Epithelial cell of proximal tubule (primary cell): Measurements from ENCODE around the gene PRKN. TPM values are rescaled to one million over a fixed set of nuclear protein-coding genes. Genes with fewer than 3 reads are reported as not detected.

Experiments used
- DNase-seq: peaks from one replicate; pipeline ENCODE4 v3.0.0-alpha.2; 2011; ENCODE audit warnings: low read depth
- H3K4me3 ChIP-seq: 2 replicates; pipeline ENCODE4 v1.5.1; 2011; ENCODE audit warnings: low read depth, mild to moderate bottlenecking, low read length
- total RNA-seq: library from RNA; depleted of rRNA; stranded (reverse); fragments of >200 nt; gene quantifications from 2 replicates; pipeline ENCODE4 v1.2.3, GENCODE V29; 2015
- TF ChIP-seq, protein P1 (sequence below): conservative IDR thresholded peaks from 2 replicates; pipeline ENCODE4 v1.5.1; 2012; ENCODE audit warnings: low read depth, mild to moderate bottlenecking, low read length

The PRKN gene
- total RNA-seq, 1 donor from 2014 or later, result 0.58 TPM

DNA sequence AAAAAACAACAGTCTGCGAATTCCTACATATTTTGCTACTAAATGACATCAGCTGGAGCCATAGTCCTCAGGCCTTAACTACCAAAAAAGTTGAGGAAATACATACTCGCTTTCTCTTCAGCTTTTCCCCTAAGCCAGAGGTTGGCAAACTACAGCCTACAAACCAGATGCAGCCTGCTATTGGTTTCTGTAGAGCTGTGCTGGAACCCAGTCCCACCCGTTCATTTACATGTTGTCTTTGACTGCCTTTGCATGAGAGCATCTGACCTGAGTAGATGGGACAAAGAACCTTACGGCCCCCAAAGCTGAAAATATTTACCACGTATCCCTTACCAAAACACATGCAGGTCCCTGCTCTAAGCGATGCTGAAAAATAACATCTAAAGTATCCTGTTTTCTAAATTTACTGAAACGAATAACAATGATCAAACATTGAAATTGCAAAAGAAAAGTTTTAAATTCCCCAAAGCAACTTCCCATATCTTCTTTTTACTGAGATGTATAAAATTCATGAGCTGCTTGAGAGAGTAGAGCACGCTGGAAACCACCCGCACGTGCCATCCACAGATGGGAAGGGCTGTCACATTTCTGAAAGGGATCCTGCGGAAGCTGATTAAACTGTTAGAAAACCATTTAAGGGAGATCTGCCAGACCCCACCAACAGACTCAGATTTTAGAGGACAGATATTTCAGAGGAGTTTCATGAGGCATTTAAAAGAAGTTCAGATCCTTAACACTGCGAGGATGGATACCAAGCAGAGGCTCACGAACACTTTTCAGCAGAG is 124.1 kb downstream of the PRKN start:
- no peak overlapping the region for H3K4me3 ChIP-seq
- DNase-seq, result no peak
- TF ChIP-seq, protein P1, sequence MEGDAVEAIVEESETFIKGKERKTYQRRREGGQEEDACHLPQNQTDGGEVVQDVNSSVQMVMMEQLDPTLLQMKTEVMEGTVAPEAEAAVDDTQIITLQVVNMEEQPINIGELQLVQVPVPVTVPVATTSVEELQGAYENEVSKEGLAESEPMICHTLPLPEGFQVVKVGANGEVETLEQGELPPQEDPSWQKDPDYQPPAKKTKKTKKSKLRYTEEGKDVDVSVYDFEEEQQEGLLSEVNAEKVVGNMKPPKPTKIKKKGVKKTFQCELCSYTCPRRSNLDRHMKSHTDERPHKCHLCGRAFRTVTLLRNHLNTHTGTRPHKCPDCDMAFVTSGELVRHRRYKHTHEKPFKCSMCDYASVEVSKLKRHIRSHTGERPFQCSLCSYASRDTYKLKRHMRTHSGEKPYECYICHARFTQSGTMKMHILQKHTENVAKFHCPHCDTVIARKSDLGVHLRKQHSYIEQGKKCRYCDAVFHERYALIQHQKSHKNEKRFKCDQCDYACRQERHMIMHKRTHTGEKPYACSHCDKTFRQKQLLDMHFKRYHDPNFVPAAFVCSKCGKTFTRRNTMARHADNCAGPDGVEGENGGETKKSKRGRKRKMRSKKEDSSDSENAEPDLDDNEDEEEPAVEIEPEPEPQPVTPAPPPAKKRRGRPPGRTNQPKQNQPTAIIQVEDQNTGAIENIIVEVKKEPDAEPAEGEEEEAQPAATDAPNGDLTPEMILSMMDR, result no peak

DNA sequence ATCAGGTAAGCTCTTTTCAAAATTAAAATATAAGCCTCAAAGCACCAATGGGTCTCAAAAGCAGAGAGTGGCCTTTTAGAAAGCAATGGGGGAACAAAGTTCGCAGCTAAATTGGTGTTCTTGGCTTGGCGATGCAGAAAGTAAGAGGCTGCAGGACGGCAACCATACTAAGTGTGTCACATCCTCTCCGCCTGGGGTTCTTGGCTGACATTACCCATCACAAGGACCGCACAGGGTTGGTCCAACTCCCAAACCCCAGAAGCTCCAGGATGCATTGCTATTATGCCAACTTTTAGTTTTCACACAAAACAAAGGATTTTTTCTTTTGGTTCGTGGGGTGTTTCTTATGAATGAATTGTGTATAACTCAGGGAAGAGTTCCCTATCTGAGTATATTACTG is 124.8 kb downstream of the PRKN start:
- DNase-seq, result no peak
- no peak overlapping the region for H3K4me3 ChIP-seq
- TF ChIP-seq, protein P1, result no peak

DNA sequence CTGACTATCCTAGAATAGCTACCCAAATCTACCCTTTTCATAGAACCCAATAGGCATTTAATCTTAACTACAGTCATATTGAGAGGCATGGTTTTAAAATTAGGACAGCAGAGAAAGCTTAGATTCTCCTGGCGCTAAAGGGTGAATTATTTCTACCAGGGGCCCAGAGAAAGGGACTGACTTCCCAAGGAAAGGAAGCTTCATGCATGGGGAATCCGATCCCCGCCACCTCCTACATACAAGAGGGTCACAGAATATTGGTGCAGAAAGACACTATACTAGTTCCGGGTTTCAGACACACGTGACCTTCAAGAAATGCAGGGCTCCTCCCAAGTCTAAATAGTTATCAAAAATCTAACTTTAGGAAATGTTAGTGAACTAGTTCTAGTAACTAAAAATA is 130.9 kb downstream of the PRKN start:
- no peak for DNase-seq

DNA sequence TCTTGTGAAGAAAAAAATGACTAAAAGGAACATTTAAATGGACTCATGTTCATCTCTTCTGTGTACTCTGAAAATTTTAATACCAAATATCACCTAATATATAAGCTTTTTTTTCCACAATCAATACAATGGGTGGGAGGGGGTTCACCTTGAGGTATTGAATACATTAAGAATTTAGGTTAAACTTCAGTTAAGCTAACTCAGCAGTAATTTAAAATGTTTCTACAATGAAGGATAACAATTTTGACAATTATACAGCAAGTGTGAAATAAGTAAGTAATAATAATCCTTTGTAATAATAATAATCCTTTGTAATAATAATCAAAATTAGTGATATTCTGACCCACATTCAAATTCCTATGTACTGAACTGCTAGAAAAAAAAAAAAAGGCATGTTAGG is 136.0 kb downstream of the PRKN start:
- TF ChIP-seq, protein P1, result no peak
- no peak for DNase-seq
- no peak overlapping the region for H3K4me3 ChIP-seq

More for the DNA sequence above, 130.9 kb downstream of the PRKN start:
- no peak overlapping the region for H3K4me3 ChIP-seq
- TF ChIP-seq, protein P1, result no peak

DNA sequence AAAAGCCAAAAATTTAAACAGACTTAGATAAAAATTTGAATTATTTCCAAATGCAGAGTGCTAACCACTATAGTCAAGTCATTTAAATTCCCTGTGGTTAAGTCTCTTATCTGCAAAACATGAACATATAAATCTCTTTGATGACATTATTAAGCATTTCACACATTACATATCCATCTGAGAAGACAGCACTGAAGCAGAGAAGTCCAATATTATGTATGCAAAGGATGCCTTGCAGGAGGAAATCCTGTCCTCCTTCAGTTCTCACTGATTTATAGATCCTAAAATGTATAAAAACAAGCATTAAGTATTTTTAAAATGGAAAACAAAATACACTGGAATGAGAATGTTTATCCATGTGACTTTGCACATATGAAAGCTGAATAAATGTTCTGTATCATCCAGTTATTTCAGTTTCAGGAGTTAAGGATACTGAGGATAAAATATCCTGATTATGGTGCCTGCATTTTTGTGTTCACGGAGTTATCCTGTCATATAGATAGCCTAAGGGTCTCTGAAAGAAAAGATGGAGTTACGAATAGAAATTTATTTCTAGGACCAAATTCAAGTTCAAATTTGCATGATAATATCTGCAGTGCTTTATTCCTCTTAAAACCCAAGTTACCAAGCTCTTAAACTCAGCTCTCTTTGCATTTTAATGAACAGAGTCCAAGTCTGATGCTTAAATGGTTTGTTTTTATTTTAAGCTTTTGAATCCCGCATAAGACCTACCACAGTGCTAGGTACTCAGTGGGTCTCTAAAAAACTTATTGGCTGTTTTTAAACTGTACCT is 145.4 kb downstream of the PRKN start:
- no peak overlapping the region for H3K4me3 ChIP-seq
- DNase-seq, result no peak
- TF ChIP-seq, protein P1, result no peak

DNA sequence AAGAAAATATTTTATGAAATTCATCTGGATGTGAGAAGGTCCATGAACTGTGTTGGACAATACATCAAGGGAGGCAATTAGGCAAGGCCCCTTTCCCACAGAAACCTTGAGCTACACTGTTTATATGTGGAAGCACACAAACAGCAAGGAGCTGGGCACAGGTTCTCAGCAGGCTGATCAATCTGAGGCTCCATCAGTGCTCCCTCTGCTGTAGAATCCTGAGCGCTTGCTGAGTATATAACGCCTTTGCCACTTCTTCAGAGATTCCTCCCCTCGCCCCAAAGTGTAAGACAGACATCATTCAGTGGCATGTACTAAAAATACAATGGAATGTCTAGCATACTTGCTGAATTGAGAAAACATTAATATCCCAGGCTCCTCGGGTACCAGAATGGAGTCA is 146.9 kb downstream of the PRKN start:
- TF ChIP-seq, protein P1, result no peak
- no peak for DNase-seq
- H3K4me3 ChIP-seq, result no peak overlapping the region

DNA sequence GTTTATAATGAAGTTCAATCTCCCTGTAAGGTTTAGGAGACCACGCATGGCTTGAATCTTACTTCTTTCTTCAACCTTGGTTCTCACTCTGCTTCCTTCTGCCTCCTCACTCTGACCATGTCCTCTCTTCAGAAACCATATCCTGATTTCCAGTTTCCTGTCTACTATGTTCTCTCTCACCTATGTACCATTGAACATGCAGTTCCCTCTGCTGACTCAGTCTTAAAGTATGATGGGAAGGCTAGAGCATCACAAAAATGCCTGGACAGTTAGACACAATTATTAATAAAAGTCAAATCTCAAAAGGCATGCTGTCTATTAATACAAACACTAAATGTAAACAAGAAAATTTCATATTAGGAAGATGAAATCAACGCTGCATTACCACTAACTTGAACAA is 151.6 kb downstream of the PRKN start:
- DNase-seq, result no peak
- H3K4me3 ChIP-seq, result no peak overlapping the region
- TF ChIP-seq, protein P1, result no peak
